CD4-positive, alpha-beta T cell treated with Interleukin-2 at 100 ng/mL for 4 hours (primary cell): ENCODE measurements around the gene SMC6.

ENCODE experiments used
- DNase-seq: peaks from one replicate; pipeline ENCODE4 v3.0.0-alpha.2; 2020; ENCODE audit warnings: low spot score

The SMC6 gene

DNA sequence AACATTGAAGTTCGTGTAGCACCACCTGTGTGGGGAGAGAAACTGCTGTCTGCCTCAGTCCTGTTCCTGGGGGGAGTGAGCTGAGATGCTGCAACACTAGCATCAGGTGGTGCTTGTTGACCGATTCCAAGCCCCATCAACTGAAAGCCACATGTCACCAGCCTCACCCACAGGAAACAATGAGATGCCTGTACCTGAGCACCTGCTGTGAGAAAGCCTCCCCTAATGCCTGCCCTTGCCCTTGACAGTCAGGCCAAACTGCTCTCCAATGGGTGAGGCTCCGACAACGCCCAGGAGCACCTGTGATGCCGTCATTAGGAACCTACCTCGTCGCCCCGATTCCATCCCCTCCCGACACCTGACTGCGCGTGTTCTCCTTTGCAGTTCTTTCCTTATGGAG, 104.6 kb downstream of the SMC6 start:
- DNase-seq, result no peak

DNA sequence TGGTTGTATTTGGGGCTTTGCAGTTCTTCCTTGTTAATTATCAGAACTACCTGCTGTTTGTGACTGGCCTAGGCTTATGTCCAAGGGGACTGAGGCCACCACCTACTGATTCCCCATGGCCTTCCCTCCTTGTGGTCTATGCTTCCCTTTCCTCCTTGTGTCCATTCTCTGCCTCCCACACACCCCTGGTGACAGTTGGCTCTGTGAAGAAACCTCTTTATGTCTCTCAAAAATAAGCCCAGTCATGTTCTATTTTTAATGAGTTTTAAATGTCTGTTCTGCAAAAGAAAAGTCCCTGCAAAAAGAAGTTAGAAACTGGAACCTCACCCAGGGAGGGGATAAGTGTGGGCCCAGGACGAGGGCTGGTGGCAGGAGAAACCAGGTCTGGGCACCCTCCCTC, 105.0 kb downstream of the SMC6 start:
- no peak for DNase-seq

DNA sequence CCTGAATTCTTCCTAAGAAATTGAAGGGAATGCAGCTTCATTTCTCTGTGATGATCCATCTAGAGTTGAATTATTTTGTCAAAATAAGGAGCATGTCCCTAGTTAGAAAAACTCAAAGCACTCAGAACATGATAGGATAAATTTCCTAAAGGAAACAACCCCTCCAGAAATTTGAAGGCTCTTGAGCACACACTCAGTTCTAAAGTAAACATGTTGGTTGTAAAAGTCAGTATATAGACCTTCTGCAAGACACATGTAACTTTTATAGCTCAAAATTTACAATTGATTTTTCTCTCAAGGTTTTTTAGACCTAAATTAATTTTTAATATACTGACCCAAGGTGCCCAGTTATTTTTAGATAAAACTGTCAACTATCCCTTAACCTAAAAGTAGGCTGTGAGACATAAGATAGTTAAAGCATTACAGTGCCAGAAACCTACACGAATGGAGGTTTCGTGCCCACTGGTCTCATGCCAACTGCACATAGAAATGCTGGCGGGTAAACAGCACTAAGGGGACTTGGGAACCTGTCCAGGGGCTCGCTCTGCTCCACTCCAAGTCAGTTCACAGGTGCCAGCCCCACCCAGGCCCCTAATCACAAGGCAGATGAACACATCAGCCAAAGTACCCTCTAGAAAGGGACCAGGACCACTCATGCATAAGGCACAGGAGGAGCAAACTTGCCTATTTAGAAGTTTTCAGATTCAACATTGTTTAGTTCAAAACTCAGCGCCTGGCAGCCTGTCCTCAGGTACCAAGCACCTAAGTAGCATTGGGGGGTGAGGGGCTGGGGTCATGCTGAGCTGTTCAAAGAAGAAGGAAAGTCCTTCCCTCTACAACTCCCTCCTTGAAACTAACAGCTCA, 106.5 kb downstream of the SMC6 start:
- no peak for DNase-seq

DNA sequence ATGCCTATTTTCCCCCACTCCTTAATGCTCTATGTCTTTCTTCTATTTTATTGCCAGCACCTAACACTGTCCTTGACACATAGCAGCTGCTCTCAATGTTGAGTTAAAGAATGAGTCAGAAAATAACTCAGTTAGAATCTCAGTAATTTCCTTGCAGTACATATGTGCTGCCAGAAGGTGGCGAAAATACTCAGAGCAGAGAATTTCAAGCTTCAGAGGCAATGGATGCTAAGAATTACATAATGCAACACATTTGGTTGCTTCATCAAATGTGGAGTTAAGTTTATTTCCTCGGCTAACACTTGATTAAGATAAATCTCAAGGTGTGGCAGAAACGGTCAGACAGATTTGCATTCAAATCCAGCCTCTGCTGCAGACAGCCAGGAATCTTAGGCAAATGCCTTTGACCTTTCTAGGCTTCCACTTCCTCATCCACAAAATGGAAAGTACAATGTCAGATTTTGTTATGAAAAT, 107.5 kb downstream of the SMC6 start:
- peak; percentile 65 for DNase-seq

DNA sequence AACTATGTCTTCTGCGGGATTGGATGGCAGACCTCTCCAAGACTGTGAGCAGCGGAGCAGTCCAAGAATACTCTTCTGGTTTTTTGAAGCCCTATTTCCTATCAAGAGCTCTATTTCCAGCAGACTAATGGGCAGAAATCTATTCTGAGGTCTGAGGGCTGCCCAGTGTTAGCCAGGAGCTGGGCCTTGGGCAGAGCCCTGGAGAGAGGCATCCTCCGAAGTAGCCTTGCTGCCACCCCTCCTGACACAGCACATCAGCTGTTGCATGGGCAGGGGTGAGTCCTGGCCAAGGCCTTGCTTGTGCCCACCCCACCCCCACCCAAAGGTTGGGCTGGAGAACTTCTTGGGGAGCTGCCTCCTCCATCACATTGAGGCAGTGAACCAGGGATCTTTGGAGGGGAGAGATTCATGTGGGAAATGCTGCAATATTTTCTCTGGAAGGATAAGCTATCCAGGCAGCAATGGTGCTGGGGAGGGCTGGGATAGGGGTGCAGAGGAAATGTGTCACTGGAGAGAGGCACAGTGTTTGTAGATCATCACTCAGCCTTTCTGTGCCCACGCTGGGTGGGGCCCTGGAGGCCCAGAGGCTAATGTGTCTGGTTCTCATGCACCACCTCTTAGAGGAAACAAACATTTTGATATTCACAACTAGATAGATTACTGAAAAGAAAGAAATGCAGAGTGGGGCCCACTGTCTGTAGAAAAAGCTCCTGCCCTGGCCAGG, 108.5 kb downstream of the SMC6 start:
- DNase-seq, result no peak

- DNase-seq, result no peak
Measured at GRCh38 chr2:17643031-17643615, 110.5 kb downstream of the SMC6 start.

GRCh38 chr2:17640406-17640805, 113.2 kb downstream of the SMC6 start:
- DNase-seq, result no peak

DNA sequence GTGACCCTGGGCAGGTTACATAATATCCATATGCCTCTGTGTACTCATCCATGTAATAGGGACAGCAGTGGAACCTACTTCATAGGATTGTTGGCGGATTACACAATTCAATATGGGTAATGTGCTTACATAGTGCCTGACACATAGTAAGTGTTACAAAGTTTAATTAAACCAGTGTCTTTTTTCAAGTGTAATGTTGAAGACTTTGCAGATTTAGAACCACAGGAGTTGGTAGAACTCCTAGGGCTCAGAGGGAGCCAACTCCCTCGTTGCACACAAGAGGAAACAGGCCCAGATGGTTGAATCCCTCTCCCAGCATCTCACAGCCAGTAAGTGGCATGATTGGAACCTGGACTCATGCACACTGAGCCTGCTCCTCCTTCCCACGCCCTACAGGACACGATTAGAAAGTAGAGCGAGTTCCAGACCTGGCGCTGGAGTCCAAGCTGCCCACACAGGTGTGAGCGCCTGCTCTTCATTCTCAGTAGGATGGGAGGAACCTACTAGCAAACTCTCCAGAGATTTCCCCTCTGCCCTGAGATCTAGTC, 115.3 kb downstream of the SMC6 start:
- no peak for DNase-seq

GRCh38 chr2:17637131-17637906, 116.3 kb downstream of the SMC6 start:
- DNase-seq, result no peak

DNA sequence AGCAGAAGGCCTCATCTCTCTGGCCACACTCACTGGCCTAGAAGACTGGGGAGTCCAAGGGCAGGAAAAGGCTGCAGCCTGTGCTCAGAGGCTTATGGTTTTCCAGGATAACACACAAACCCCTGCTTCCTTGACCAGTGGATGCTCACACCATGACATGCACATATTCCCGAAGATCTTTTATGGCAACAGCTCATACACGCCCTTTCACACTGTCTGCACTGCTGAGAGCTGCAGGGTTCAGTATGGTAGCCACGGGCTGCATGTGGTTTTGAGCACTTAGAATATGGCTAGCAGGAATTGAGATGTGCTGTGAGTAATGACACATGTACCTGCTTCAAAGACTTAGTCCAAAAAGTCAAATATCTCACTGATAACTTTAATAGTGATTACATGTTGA, 117.4 kb downstream of the SMC6 start:
- DNase-seq, result no peak

- no peak for DNase-seq
Measured at GRCh38 chr2:17634997-17635396, 118.6 kb downstream of the SMC6 start.

DNA sequence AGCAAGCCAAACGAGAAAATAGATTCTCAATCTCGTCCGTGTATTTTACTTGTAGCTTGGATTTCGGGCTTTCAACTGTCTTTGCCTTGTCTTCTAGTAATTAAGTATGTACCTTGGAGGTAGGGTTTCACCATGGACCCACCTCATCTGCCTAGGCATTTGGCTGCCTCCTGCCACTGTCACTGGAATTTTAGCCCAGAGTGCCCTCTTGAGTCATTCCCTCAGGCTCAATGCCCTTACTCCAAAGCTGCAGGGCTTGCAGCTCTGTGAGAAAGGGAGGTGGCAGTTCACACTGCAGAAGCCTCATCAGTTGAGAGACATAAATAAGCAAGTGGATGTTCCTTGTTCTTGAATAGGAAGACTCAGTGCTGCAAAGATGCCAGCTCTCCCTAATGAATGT, 123.5 kb downstream of the SMC6 start:
- no peak for DNase-seq

- DNase-seq, result no peak
Measured at GRCh38 chr2:17628349-17629261, 125.0 kb downstream of the SMC6 start.

- DNase-seq, result no peak
Measured at GRCh38 chr2:17627434-17627833, 126.2 kb downstream of the SMC6 start.

- no peak for DNase-seq
Measured at GRCh38 chr2:17626986-17627385, 126.6 kb downstream of the SMC6 start.

- DNase-seq, result no peak
Measured at GRCh38 chr2:17625446-17625845, 128.2 kb downstream of the SMC6 start.

GRCh38 chr2:17621781-17622180, 131.8 kb downstream of the SMC6 start:
- DNase-seq, result no peak

- no peak for DNase-seq
Measured at GRCh38 chr2:17620841-17621240, 132.8 kb downstream of the SMC6 start.

- no peak for DNase-seq
Measured at GRCh38 chr2:17620280-17620679, 133.3 kb downstream of the SMC6 start.

- no peak for DNase-seq
Measured at GRCh38 chr2:17617955-17618354, 135.7 kb downstream of the SMC6 start.

GRCh38 chr2:17617516-17617915, 136.1 kb downstream of the SMC6 start:
- no peak for DNase-seq
